ENCODE data around the gene LRRC23.
A peak's percentile ranks its signal among the peaks of the same experiment; 100 is the strongest.
"Not testable (repeated sequence)": the region's sequence is repeated elsewhere in the genome, so short reads cannot be mapped to it uniquely, and the experiment has no call there.

The LRRC23 gene

DNA sequence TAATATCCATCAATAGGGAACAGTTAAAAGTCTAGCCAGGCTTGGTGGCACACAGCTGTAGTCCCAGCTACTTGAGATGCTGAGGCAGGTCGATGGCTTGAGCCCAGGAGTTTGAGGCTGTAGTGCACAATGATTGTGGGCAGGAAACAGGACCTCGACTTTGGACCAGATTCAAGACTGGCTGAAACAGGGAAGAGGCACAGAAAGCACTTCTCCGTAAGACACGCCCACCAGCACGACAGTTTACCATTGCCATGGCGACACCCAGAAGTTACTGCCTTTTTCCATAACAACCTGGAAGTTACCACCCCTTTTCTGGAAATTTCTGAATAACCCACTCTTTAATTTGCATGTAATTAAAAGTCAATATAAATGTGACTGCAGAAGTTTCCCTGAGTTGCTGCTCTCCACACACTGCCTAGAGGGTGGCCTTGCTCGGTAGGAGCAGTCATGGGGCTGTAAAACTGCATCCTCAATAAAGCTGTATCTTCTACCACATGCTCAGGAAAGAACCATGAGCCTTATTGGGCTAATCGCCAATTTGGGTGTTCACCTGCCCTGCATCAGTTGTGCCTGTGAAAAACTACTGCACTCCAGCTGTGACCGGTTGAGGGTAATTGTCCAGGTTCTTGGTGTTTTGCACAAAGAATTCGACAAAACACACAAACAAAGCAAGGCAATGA lies 4.6 kb upstream of the LRRC23 start:
- no peak overlapping the region for H3K4me3 ChIP-seq (ENCODE audit: low read depth, low read length)

DNA sequence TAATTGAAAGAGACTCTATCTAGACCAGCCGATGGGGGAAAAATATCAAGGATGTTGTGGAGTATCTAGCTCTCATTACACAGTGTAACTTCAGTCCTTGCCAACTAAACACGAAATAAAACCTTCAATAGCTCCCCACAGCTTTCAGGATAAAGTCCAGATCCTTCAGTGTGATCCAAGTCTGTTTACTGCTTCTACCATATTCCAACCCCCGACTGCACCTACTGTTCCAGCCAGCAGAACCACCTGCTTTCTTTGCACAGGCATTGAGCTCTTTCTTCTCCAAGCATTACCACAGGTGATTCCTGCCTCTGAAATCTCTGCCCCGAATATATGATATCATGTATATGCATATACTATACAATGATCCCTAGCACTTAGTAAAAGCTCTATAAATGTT lies 2.2 kb upstream of the LRRC23 start:
- no peak overlapping the region for H3K4me3 ChIP-seq (ENCODE audit: low read depth, low read length)

DNA sequence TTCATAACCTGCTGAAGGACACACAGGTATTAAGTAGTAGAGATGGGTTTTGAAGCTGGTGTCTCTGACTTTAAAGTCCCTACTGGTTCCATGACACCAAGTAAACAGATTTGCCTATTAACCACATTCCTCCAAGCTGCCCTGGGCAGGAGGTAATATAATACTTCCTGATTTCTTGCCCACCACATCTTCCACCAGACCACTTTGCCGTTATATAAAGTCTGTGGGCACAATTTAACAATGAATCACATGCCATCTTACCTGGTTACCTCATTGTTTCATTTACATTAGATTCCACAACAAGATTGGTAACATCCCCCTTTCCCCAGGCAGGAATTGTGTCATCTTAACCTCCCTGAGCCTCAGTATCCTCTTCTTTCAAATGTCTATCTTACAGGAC lies 900 bp upstream of the LRRC23 start:
- no peak overlapping the region for H3K4me3 ChIP-seq (ENCODE audit: low read depth, low read length)

DNA sequence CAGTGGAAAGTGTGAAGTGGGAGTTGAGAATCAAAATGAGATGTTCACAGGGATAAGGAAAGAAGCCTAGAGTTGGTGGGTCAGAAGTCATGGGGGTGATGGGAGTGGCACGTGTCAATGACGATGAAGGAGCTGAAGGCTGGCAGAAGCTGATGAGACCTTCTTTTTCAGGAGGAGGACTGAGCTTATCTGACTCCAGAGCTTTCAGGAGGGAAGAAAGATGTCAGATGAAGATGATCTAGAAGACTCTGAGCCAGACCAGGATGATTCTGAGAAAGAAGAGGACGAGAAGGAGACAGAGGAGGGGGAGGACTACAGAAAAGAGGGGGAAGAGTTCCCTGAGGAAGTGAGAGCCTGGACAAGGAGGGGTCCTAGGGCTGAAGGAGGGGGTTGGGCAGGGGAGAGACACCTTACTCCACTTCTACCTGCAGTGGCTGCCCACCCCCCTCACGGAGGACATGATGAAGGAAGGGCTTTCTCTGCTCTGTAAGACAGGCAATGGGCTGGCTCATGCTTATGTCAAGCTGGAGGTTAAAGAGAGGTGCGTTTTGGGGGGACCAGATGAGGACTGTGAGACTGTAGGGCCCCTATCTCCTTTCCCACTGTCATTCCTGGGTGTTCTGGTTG lies 905 bp downstream of the LRRC23 start:
- peak overlapping the region; percentile 58 for H3K4me3 ChIP-seq (ENCODE audit: low read depth, low read length)

DNA sequence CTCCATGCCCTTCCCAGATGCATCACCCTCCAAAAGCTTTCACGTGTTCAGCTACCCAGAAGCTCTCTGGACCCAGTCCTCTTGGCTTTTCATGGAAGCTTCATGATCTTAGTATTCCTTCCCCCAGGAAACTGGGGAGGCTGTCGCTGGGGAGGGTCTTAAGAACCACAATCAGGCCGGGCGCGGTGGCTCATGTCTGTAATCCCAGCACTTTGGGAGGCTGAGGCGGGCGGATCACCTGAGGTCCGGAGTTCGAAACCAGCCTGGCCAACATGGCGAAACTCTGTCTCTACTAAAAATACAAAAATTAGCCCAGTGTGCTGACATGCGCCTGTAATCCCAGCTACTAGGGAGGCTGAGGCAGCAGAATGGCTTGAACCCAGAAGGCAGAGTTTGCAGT lies 3.5 kb downstream of the LRRC23 start:
- H3K4me3 ChIP-seq (ENCODE audit: low read depth, low read length) = not testable (repeated sequence)

DNA sequence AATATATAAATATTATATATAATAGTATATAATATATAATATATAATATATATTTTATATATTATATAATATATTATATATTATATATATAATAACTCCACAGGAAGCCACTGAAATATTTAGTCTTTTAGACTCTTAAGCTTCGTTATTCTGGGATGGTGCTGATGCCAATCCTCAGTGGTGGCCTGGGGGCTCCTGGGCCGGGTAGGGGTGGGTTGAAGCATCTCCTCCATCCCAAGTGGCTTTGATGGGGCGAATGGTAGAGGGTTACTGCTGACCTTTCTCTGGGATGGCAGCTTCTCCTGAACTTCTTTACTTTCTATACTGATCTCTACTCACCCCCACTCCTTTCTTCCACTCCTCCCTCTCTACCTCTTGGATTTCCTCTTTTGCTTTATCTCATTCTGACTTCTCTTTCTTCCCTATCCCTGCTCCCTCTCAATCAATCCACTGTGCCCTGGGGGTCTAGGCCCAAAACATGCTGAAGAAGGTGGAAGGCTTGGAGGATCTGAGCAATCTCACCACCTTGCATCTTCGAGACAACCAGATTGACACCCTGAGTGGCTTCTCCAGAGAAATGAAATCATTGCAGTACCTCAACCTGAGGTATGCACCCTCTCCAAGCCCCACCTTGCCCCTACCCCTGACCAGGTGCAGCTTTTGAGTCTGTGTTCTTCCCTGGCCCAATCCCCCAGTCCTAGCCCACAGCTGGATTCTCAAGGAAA lies 5.0 kb downstream of the LRRC23 start:
- no peak overlapping the region for H3K4me3 ChIP-seq (ENCODE audit: low read depth, low read length)

DNA sequence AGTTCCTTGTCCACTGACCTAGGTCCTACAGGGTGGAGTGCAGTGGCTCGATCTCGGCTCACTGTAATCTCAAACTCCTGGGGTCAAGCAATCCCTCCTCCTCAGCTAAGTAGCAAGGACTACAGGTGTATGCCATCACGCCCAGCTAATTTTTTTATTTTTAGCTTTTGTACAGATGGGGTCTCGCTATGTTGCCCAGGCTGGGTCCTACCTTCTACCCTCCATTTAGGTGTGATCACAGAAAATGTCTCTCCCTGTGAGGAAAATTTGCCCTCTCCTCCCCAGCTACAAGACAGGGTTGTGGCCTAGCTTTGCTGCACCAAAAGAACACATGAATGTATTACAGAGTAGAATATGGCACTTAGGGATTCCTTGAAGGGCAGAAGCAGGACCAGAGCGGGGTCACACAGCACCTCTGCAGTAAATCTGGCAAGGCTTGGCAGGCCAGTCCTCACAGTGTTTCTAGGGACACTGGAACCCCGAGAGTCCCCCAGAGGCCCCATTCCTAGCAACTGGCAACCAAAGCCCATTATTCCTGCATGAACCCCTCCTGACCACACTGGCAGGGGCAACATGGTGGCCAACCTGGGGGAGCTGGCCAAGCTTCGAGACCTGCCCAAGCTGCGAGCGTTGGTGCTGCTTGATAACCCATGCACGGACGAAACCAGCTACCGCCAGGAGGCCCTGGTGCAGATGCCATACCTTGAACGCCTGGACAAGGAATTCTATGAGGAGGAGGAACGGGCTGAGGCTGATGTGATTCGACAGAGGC lies 7.7 kb downstream of the LRRC23 start:
- H3K4me3 ChIP-seq (ENCODE audit: low read depth, low read length) = no peak overlapping the region

DNA sequence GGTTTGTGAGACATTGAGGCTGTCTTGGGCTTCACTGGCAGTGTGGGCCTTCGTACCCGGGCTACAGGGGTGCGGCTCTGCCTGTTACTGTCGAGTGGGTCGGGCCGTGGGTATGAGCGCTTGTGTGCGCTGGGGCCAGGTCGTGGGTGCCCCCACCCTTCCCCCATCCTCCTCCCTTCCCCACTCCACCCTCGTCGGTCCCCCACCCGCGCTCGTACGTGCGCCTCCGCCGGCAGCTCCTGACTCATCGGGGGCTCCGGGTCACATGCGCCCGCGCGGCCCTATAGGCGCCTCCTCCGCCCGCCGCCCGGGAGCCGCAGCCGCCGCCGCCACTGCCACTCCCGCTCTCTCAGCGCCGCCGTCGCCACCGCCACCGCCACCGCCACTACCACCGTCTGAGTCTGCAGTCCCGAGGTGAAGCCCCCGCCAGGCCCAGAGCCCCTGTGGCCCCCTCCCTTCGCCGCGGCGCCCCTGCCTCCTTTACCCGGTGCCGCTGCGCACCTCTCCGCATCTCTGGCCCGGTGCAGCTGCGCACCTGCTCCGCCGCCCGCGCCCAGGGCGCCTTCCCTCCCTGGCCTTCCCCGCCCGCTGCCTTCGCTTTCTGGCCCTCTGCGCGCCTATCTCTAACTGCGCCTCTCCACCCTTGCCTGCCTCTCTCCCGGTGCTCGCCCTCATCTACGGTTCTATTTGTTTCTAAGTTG lies 9.8 kb downstream of the LRRC23 start, which contains the start of gene ENO2:
Gene ENO2 (plus strand): TSS at position 335 of the 701 bp plus-strand sequence. CDS start 1,253 bp downstream, outside the sequence.
- H3K4me3 ChIP-seq (ENCODE audit: low read depth, low read length) = peak within 1 kb of the TSS; percentile 67

DNA sequence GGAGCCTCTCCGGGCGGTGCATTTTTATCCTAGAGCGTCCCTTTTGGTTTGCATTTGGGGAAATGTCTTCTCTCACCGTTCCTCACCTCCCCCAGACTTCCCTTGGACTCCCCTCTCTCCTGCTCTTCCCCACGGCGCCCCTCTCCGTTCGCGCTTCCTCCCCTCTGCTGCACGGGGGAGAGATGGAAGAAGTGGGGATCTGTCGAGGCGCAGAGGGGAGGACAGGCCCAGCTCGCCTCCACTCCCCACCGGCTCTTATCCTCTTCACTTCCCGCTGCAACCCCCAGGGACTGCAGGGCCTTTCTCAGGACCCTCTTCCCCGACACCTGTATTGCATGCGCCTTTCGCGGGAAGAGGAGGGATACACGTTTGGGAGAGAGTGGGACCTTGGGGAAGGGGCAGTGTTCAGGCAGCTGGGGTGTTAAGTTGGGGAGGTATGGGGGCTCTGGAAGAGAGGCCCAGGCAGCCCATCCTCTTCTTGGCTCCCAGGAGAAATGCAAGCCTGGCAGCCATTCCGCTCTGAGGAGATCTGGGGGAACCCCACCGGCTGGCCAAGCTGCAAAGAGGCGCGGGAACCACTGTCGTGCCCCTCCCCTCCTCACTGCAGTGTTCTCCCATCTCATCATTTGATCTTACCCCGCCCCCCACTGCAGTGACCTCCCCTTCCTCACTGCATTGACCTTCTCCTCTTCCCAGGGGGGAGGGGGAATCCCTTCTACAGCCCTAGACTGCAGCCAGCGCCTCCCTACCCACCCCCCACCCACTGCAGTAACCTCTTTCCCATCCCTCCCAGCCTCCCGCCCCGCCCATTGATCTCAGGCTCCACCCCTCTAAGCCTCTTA lies 10.5 kb downstream of the LRRC23 start:
- peak overlapping the region; percentile 67 for H3K4me3 ChIP-seq (ENCODE audit: low read depth, low read length)

DNA sequence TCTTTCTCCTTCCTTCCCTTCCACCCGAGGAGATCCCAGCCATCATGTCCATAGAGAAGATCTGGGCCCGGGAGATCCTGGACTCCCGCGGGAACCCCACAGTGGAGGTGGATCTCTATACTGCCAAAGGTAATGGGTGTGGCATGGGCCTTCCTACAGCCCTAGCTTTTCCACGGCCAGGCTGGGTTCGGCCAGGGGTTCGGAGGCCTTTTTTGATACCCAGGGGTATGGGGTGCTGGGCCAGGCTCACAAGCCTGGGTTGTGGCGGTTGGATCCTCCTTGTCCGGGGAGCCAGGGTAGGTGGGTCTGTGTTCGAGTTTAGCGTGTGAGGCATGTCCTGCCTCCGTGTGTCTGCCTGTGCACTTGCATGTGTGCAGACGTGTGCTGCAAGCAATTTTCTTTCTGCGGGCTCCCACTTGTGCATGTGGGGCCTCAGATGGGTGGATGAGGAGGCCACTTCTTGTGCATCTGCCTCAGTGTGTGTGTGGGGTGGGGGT lies 11.2 kb downstream of the LRRC23 start:
- no peak overlapping the region for H3K4me3 ChIP-seq (ENCODE audit: low read depth, low read length)

DNA sequence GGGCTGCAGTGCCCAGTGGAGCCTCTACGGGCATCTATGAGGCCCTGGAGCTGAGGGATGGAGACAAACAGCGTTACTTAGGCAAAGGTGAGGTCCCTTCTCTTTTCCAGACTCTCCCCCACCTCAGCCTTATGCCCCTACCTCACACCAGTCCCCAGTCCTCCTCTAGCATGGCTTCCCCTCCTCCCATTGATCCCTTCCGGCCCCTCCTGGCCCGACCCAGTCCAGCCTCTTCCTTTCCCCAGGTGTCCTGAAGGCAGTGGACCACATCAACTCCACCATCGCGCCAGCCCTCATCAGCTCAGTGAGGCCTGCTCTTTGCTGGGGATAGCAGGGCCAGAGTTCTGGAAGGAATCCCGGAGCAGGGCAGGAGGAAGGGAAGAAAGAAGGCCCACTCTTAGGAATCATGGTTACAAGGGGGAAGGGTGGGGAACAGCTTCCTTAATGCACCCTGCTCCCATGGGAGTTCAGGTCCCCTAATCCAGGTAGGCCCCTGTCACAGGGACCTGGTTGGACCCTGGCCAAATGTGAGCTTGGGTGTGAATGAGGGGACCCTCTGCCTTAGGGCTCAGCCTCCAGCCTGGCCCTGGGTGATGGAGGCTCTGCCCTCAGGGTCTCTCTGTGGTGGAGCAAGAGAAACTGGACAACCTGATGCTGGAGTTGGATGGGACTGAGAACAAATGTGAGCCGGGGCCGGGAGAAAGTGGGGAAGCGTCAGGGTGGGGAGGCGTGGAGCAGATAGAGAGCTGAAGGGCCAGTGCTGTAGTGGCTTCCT lies 12.0 kb downstream of the LRRC23 start:
- no peak overlapping the region for H3K4me3 ChIP-seq (ENCODE audit: low read depth, low read length)

DNA sequence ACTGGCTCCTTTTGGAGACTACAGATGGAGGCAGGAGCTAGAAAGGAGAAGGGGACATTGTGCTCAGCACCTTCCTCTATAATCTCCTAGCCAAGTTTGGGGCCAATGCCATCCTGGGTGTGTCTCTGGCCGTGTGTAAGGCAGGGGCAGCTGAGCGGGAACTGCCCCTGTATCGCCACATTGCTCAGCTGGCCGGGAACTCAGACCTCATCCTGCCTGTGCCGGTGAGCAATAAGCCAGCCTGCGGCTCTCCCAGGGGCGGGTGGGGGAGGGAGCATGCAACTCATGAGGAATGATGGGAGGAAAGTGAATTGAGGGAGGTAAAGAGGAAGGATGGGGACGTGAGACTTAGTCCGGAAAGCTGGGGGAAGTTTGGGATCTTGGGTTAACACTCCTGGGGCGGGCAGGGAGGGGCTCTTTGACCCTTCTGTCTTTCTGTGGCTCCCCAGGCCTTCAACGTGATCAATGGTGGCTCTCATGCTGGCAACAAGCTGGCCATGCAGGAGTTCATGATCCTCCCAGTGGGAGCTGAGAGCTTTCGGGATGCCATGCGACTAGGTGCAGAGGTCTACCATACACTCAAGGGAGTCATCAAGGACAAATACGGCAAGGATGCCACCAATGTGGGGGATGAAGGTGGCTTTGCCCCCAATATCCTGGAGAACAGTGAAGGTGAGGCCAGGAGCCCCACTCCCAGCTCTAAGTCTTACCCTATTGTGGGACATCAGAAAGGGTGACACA lies 13.0 kb downstream of the LRRC23 start:
- no peak overlapping the region for H3K4me3 ChIP-seq (ENCODE audit: low read depth, low read length)

DNA sequence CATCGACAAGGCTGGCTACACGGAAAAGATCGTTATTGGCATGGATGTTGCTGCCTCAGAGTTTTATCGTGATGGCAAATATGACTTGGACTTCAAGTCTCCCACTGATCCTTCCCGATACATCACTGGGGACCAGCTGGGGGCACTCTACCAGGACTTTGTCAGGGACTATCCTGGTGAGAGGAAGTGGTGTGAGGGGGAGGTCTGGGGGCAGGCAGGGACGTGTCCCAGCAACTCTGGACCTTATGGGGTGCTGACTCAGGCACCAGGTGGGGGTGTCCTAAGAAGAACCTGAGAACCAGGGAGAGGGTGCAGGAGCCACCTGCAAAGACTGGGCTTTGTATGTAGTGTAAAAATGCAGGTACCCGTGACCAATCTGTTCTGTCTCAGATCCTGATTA lies 15.0 kb downstream of the LRRC23 start:
- H3K4me3 ChIP-seq (ENCODE audit: low read depth, low read length) = no peak overlapping the region

DNA sequence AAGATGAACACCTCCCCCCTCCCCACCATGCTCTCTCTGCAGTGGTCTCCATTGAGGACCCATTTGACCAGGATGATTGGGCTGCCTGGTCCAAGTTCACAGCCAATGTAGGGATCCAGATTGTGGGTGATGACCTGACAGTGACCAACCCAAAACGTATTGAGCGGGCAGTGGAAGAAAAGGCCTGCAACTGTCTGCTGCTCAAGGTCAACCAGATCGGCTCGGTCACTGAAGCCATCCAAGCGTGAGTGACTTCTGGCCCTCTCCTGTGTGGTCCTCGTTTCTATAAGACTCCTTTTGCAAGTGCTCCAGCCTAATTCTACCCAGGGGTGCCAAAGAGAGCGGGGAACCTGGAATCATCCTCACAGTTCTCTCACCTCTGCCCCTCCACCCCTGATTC lies 16.9 kb downstream of the LRRC23 start:
- H3K4me3 ChIP-seq (ENCODE audit: low read depth, low read length) = no peak overlapping the region

DNA sequence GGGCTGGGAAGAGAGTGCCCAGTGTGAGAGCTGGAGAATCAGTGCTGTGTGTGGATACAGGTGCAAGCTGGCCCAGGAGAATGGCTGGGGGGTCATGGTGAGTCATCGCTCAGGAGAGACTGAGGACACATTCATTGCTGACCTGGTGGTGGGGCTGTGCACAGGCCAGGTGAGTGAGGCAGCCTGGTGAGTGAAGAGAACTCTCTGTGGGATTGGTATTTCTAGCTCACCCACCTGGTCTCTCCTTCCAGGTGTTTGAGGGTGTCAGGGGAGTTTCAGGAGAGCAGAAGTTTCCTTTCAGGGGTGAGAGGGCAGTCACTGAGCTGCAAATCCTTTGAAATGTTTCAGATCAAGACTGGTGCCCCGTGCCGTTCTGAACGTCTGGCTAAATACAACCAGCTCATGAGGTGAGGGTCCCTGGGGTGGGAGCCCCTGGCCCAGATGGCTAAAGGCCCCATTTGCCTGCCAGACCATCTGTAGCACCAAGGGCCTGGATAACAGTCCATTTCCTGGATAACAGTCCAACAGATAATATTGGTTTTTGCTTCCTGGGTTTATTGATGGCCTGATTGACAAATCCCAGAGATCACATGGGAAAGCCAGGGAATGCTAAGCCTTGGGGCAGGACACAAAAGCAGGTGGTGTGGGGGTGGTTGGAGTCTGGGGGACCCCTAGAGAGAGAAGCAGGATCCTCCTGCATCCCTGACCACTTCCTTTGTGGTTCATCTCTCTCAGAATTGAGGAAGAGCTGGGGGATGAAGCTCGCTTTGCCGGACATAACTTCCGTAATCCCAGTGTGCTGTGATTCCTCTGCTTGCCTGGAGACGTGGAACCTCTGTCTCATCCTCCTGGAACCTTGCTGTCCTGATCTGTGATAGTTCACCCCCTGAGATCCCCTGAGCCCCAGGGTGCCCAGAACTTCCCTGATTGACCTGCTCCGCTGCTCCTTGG lies 17.6 kb downstream of the LRRC23 start:
- H3K4me3 ChIP-seq (ENCODE audit: low read depth, low read length) = no peak overlapping the region

DNA sequence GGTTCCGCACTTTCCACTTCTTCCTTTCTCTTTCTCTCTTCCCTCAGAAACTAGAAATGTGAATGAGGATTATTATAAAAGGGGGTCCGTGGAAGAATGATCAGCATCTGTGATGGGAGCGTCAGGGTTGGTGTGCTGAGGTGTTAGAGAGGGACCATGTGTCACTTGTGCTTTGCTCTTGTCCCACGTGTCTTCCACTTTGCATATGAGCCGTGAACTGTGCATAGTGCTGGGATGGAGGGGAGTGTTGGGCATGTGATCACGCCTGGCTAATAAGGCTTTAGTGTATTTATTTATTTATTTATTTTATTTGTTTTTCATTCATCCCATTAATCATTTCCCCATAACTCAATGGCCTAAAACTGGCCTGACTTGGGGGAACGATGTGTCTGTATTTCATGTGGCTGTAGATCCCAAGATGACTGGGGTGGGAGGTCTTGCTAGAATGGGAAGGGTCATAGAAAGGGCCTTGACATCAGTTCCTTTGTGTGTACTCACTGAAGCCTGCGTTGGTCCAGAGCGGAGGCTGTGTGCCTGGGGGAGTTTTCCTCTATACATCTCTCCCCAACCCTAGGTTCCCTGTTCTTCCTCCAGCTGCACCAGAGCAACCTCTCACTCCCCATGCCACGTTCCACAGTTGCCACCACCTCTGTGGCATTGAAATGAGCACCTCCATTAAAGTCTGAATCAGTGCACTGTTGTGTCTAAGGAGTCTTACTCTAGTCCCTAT lies 18.5 kb downstream of the LRRC23 start:
- no peak overlapping the region for H3K4me3 ChIP-seq (ENCODE audit: low read depth, low read length)

Measured in iPS-11a (cell line).